Right ventricle myocardium inferior (tissue), 1 donor: ENCODE results near the gene KCNQ1. TPM values are rescaled to one million over a fixed set of nuclear protein-coding genes. Genes with fewer than 3 reads are reported as not detected.

ENCODE experiments used
- ATAC-seq: fragments of 200-7000 bp; cut with Tn5 transposase; one replicate; pipeline ENCODE4 v1.9.1; 2020; ENCODE audit warnings: mild to moderate bottlenecking, moderate library complexity
- DNase-seq: peaks from one replicate; pipeline ENCODE4 v3.0.0; 2021; ENCODE audit errors: missing footprints
- intact Hi-C: fragments of 100-400 bp; cut with DNase I; formaldehyde crosslinking; loops from one replicate; pipeline ENCODE4 v1.11.0; 2022
- total RNA-seq: library from RNA; stranded (reverse); fragmentation: NEBNext Ultra II Directional; extraction: Animal tissue kit (Norgen Biotek cat#: 25700); gene quantifications from one replicate; pipeline ENCODE4 v1.2.1, GENCODE V29; 2021
- donor health status: DM: no; HTN: yes; CAD: no; lungs with severe emphysema.

The KCNQ1 gene
- total RNA-seq, 1 donor from 2014 or later, result 40.0 TPM

DNA sequence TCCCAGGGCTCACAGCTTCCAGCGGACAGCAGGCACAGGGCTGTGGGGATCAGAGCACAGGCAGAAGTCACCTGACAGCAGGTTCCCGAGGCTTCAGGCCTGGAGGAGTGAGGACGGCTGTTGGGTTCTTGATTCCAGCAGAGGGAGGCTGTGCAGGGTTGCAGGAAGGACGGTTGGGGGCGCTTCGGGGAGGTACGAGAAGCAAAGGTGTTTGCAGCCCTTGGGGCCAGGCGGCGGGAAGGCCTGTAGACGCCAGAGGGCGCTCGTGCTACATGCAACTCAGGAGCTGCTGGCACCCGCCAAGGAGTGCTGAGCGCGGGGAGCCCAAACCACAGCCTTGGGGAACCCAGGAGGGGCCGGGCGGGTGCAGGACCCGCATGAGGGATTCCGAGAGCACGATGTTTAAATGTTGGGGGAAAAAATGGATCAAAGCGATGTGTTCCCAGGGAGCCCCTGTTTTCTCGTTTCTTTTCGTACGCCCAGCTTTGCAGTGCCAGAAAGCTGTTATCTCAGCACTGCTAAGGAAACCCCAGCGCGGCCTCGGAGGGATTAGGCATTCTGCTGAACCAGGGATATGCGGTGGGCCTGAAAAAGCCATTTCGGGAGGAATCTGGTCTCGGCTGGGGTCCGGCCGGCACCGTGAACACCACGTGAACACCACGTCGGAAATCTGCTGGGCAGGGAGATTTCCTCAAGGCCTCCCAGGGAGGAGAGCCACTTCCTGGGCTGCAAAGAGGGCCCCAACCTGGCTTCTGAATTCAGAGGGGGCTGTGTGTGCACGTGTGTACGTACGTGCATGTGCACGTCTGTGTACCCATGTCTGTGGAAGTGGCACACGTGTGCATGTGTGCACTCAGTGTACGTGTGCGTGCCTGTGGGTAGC lies 88.1 kb downstream of the KCNQ1 start:
- intact Hi-C loops, result loop anchor here (1.0 to 10.0 kb wide), 3 partner anchors 338 to 359 kb away; no protein-coding TSS in a partner anchor
- DNase-seq (peak; percentile 96), ATAC-seq (peak; percentile 85)

DNA sequence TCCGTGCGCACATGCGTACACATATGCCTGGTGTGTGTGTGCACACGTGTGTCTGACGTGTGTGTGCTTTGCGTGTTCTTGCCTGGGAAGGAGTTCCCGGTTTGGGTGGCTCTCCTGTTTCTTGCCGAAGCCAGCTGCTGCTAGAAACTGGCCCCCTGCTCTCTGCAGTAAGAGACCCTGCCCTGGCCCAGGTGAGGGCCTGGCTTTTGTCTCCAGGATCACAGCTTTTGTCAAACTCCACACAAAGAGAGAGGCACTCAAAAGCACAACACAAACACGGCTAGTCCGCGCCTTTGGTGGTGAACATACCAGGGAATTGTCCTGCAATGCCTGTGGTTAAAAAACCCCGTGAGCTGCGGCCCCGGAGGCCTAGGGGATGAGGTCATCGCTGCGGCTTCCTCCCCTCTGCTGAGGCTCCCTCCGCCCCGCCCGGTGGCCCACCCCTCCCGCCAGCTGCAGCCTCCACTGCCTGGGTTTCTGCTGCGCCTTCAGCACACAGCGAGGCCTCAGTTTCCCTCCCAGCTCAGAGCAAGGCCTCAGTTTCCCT lies 88.9 kb downstream of the KCNQ1 start:
- ATAC-seq (peak; percentile 64), DNase-seq (peak; percentile 80)
- intact Hi-C loops, result loop anchor here (1.0 to 10.0 kb wide), 2 partner anchors 339 to 359 kb away; no protein-coding TSS in a partner anchor

DNA sequence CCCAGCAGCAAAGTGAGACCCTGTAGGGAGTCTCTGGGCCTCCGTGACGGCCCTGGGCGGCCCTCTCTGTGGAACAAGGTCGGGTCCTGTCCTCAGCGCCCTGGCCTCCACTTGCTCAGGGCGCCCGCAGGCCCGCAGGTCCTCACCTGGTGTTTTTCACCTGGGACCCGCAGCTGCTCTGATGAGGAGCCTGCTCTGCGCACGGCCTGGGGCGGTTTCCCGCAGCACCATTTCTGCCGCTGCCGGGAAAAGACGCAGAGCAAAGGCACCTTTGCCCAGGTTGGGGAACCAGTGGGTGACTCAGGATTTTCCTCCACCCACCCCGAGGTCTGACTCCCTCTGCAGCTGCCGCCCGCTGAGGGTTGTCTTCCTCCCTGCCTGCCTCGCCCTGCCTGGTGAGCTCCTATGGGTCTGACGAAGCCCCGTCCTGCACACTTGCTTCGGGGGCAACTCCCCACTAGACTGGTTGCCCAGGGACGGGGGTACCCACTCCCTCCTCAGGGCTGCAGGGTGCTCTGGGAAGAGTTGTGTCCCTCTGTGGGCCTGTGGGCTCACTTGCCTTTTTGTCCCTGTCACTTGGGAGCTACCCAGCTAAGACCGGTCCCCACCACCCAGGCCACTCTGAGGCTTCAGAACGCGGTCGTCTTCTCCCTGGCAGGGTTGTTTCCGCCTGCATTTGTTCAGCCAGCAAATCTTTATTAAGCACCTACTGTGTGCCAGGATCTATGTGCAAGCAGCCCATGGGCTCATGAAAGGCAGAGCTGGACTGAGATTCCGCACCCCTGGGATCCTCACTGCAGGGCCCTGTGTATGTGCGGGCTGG lies 89.5 kb downstream of the KCNQ1 start:
- intact Hi-C loops, result loop anchor here (10.0 kb wide), 1 partner anchor 340 kb away; no protein-coding TSS in a partner anchor
- ATAC-seq (no peak), DNase-seq (peak; percentile 50)

DNA sequence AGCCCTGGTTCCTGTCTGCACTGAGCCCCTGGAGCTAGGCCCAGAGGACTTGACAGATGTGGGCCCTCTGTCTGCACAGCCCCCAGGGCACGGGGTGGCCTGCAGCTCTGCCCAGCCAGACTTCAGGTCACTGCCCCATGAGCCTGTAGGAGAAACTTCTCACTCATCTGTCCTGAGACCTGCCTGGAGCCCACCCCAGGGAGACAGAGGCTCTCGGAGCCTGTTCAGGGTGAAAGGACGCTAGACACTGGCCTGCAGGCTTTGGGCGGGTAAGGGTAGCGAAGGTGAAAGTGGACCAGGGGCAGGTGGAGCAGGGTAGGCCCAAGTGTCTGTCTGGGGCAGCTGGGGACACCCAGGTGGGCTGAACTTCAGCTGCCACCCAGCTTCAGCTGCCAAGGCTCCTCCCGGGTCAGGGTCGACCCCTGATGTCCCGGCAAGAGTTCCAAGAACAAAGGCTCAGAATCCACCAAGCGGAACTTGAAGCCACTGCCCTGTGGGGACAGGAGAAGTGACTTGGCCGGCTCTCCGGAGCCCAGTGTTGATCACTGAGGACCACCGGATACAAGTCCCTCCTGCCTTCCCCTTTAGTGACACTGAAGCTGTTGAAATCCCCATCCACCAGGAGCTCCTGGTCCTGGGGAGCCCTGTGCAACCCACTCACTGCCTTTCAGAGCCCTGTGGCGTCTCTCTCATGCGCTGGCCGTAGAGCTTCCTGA lies 90.3 kb downstream of the KCNQ1 start:
- no peak for ATAC-seq
- intact Hi-C loops, result loop anchor here (10.0 kb wide), 1 partner anchor 340 kb away; no protein-coding TSS in a partner anchor
- DNase-seq, result peak; percentile 68

DNA sequence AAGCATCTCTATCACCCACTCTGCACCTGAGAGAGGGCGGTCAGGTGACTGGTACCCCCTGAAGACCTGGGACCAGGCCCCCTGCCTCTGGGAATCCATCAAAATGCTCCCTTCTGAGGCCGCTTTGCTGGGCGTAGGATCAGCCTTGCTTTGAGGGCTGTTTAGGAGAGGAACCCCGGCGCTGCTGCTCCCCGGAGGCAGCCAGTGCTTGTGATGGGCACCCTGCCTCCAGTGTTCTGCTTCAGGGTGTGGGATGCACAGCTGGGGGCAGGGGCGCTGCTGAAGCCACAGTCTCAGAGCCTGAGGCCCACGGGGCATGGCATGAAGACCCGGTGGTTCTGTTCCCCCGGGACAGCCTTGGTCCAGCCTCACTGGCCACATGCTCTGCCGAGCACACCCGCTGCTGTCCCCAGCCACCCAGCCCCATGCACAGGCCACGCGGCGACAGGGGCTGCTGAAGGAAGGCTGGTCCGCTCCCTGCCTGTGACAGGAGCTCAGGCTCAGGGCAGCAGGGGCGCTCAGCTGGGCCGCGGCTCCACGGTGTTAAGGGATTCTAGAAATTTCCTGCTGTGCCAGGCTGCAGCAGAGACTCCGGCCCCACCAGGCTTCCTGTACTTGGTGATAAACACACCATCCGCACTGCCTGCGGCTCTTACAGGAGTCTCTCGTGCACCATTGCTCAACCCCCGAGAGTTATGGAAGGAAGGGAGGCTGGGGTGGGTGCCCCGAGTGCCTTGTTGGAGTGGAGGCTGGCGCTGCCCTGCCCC lies 91.0 kb downstream of the KCNQ1 start:
- intact Hi-C loops, result loop anchor here (10.0 kb wide), 1 partner anchor 341 kb away; no protein-coding TSS in a partner anchor
- no peak for ATAC-seq
- peak; percentile 60 for DNase-seq

DNA sequence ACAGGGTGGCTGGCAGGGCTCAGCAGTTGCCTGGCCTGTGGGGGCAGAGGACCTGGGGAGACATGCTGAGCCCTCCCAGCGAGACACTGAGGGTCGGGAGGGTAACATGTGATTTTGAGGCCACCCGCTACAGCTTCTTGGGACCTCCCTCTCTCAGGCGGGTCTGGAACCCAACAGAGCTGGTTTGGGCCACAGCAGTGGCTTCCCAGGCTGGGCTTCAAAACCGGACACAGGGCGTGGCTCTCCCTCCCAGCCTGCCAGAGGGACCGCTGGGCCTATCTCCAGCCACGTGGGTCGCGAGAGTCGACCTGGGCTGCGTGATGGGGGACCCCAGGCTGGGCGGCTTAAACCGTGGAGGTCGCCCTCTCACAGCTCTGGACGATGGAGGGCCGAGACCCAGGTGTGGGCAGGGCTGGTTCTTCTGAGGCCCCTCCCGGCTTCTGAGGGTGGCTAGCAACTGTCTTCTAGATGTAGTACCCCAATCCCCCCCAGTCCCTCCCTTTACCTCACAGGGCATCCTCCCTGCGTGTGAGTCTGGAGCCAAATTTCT lies 91.7 kb downstream of the KCNQ1 start:
- no peak for ATAC-seq
- peak; percentile 63 for DNase-seq
- intact Hi-C loops, result loop anchor here (10.0 kb wide), 1 partner anchor 342 kb away; no protein-coding TSS in a partner anchor

DNA sequence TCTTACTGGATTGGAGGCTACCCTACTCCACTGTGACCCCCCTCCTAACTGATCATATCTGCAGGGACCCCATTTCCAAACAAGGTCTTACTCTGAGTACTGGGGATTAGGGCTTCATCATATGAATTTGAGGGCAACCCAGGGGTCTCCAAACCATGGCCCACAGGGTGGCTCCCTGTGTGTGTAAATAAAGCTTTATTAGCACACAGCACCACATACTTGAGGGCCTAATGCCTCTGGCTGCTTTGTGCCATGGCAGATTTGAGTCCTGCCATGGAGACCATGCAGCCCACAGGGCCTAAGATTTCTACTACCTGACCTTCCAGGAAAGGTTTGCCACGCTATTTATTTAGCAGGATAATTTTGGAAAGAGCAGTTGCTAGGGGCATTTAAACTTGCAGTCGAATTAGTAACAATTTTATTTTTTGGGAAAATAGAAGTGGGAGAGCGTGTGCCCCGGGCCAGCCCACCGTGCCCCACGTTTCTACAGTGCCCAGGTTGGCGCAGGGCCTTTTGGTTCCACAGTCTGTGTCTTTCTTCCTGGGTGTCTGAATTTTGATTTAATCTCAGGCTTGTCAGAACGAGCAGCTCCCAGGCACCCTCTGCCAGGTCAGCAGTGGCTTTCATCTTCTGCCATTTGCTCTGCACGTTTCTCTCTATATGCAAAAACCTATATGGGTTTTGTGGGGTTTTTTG lies 92.3 kb downstream of the KCNQ1 start:
- intact Hi-C loops, result loop anchor here (10.0 kb wide), 1 partner anchor 342 kb away; no protein-coding TSS in a partner anchor
- no peak for DNase-seq
- ATAC-seq, result no peak

DNA sequence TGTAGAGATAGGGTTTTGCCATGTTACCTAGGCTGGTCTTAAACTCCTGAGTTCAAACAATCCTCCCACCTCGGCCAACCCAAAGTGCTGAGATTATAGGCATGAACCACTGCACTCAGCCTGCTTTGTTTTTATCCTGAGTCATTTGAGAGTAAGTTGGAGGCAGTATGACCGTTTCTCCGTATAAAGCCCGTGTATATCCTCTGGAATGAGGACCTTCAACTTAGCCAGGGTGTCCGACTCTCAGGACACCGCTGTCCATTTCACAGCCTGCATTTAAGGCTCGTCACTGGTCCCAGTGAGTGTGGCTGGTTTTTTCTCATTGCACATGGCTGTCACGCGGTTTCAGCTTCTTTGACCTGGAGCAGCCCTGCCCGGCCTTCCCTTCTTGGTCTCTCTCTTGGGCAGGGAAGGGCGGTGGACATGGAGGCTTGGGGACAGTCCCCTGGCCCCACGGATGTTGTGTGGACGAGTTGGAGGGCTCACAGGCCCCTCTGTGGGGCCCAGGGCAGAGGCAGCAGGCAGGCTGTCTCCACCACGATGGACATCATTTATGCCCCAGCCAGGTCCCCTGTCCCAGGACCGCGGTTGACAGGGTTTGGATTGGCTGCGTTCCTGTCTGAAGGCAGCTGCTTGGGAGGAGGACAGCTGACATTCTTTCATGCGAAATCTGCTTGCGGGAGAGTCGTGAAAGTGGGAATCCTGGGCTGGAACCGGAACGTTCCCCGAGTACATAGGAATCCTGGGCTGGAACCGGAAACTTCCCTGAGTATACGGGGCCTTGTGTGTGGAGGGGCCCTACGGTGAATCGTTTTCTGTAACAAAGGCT lies 93.3 kb downstream of the KCNQ1 start:
- ATAC-seq (no peak), DNase-seq (peak; percentile 25)
- intact Hi-C loops, result loop anchor here (10.0 kb wide), 1 partner anchor 343 kb away; no protein-coding TSS in a partner anchor

DNA sequence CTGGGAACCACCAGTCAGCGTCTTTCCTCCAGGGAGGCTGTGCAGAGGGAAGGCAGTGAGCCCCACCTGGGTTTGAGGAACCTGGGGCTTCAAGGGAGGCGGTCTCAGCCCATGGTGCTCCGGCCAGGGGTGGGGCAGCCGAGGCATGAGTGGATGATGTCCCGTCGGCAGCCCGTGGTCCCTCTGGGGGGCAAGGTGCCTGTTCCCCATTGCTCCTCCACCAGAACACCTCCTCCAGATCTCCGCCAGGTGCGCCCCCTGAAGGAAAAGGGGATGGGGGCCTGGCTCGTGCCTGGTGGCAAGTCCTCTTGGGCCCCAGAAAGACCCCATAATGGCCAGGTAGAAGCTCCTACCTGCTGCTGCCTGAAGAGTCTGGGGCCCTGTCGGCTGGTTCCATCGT lies 94.1 kb downstream of the KCNQ1 start:
- peak; percentile 44 for DNase-seq
- ATAC-seq, result no peak
- intact Hi-C loops, result loop anchor here (10.0 kb wide), 1 partner anchor 344 kb away; no protein-coding TSS in a partner anchor

DNA sequence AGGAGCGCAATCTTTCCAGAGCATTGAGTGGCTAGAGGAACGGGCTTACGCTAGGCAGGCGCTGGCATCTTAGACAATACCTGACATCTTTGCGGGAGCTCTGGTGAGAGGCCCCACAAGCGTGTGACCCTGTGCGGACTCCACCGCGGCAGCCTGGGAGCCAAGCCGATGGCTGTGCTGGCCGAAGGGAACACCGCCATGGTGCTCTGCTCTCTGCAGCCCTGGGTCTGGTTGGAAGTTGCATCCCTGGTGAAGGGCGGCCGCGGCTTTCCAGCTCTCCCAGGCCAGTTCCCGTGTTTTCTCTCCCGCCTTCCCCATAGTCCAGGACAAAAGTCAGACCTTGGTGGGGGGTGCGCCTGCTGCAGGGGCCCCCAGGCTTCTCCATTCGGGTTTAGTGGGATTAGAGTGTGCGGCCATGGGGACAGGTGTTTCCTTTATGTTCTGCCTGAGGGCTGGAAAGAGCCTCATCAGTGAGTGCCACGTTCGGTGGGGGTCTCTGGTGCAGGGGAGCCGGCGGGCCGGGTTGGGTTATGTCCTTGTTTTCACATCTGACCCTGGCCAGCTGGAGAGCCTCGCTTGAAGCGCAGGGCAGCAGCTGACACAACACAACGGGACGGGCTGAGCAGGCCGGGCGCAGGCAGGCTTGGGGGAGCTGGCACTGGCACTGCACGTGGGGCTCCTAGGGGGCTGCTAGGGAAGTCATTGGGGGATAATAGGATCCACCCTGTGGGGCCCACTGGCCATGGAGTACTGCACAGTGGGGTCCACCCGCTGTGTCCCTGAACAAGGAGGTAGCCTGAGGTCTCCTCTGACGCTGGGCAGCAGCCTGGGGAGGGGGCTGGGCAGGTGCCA lies 94.8 kb downstream of the KCNQ1 start:
- ATAC-seq (no peak), DNase-seq (peak; percentile 32)
- intact Hi-C loops, result loop anchor here (10.0 kb wide), 1 partner anchor 345 kb away; no protein-coding TSS in a partner anchor

DNA sequence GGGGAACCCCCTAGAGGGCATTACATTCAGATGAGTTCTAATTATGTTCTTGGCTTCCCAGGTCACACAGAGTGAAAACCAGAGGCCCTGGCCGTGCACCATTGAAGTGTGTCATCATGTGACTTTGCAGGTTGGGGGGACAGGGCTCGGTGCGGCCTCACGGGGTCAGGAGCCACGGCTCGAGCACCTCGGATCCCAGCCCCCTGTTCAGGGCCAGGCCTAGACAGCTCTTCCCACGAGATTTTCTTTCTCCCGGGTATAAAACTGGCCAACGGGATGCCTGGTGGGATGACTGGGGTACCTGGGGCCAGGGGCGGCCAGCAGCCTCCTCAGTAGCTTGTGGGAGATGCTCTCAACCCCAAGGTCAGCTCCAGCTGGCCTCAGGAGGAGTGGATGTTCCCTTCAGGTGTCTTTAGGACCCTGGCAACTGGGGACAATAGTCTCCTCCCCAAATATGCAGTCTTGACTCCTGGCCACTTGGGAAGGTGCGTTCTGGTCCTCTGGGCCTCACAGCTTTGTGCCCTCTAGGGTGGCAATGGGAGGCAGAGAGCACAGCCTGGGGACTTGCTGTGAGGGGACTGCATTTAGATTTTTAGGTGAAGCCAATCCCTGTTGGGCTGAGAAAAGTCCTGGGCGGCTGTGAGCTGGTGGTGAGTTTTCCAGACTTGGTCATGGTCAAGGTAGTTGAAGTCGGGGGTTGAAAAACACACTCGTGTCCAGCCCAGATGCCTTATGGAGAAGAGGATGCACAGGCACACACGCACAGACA lies 95.6 kb downstream of the KCNQ1 start:
- DNase-seq (peak; percentile 40), ATAC-seq (no peak)
- intact Hi-C loops, result no loop called here

DNA sequence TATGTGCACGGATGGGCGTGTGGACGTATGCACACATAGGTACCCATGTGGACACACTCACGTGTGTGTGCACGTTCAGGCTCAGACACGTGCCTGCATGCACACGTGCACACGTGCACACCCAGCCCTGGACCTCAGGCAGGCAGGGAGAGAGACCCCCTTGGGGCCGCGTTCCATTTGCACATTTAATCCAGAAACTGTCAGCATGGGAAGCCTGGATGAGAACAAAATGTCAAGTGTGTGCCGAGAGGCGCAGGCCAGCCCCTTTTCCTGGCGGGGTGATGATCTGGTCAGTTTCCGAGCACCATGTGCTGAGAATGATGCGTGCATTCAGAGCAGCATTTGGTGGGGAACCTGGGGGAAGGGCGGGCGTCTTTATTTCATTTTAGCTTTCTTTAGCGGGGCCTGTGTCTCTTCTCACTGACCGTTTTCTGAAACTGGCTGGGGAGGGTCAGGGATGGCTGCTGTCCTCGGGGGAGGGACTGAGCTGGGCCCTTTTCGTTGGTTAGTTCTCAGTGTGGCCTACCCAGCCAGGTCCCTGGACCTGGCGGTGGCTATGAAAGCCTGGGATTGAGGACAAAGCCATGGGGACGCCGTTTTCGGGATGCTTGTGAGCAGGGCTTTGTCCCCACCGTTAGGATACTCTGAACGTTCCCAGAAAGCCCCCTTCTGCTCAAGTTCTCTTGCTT lies 96.3 kb downstream of the KCNQ1 start:
- intact Hi-C loops, result no loop called here
- DNase-seq, result peak; percentile 60
- ATAC-seq, result peak; percentile 42

DNA sequence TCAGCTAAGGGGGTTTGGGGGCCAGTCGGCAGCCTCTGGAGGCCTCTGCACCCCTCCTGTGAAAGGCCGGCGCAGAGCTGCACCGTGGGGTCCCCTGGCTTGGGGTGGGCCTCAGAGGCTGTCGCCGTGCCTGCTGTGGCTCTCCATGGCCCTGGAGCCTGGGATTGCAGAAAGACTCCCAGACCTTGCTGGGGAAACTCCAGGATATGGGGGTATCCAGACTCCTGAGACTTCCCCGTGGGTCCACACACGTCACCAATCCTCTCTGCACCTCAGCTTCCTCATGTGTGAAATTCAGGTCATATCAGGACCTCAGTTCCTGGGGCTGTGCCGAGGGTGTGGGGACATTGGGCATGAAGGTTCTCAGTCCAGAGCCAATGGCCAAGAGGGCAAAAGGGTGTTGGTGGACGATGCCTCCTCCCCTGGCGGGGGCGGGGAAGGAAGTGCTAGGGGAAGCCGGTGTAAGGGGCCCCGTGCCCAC lies 97.1 kb downstream of the KCNQ1 start:
- no peak for ATAC-seq
- peak; percentile 17 for DNase-seq
- intact Hi-C loops, result no loop called here

DNA sequence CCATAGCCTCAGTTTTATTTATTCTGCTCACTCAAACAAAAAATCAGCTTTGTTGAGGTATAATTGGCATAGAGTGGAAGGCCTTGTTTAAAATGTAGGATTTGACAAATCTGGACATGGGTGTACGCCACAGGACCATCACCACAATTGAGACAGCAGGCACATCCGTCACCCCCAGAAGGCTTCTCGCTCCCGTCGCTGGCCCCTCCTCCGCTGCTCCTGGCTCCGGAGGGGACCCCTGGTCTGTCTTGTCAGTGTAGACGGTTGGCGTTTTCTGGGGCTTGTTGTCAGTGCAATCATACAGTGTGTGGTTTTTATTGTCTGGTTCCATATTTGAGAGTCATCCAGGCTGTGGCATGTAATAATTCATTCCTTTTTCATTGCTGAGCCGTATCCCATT lies 97.6 kb downstream of the KCNQ1 start:
- ATAC-seq, result no peak
- intact Hi-C loops, result no loop called here
- peak; percentile 37 for DNase-seq
